ENCODE results near the gene MFNG.

GRCh38 chr22:37489983-37490382 is 3.8 kb upstream of the MFNG start:
- TF ChIP-seq CTCF (IDR thresholded peaks at IDR 0.05), result no peak
- no peak for TF ChIP-seq ZFX (IDR thresholded peaks at IDR 0.05; ENCODE audit: borderline replicate concordance)

Measured in 22Rv1 (cell line).